HepG2 (cell line): ENCODE measurements around the gene CPNE2. TPM values are rescaled to one million over a fixed set of nuclear protein-coding genes. Genes with fewer than 3 reads are reported as not detected.

Experiments
- ATAC-seq: fragments of 200-7000 bp; cut with Tn5 transposase; 3 replicates; pipeline ENCODE4 v1.9.1; 2020; ENCODE audit warnings: mild to moderate bottlenecking, moderate library complexity
- BruUV-seq: library from RNA; stranded (reverse); fragments of 400-500 nt; replicated peaks from 2 replicates; lab custom pipeline; 2021; lab: Mats Ljungman, UMichigan
- CTCF ChIA-PET: fragments of 300-600 bp; formaldehyde crosslinking; extraction: SDS; loops from one replicate; lab custom pipeline; 2021; ENCODE audit warnings: low total read pairs, inconsistent platforms, low intra/inter-chr PET ratio; lab: Yijun Ruan, JAX
- POLR2A ChIA-PET: fragments of 350-600 bp; sonication (Branson Sonifier 250); formaldehyde crosslinking; loops from one replicate; lab custom pipeline; 2020; ENCODE audit warnings: antibody characterized with exemption, inconsistent platforms; lab: Yijun Ruan, JAX
- DNase-seq: peaks from one replicate; pipeline ENCODE4 v3.0.0-alpha.2; 2015; ENCODE audit warnings: low spot score
- FAIRE-seq: peaks from 3 replicates; lab custom pipeline; 2011; peaks lifted over from hg19 to GRCh38; lab: Jason Lieb, UNC
- H2AFZ ChIP-seq: one replicate; pipeline ENCODE4 v1.6.1; 2011; ENCODE audit warnings: low read length, inconsistent platforms
- H3K27ac ChIP-seq: fragments of 300-600 bp; 3 replicates; pipeline ENCODE4 v1.8.0; 2011; ENCODE audit warnings: mixed run types, mild to moderate bottlenecking, mixed read lengths, low read length, inconsistent platforms; ENCODE audit not compliant: insufficient read depth; ENCODE audit errors: extremely low read length
- H3K27me3 ChIP-seq, 2 experiments: fragments of 200-600 bp in 1 of 2; 2 replicates in 1 of 2; 3 replicates in 1 of 2; pipeline versions ENCODE4 v1.6.0 to v1.8.0; 2011; ENCODE audit warnings: low read length in 2 of 2, mild to moderate bottlenecking in 2 of 2, moderate library complexity in 2 of 2, inconsistent platforms in 1 of 2; ENCODE audit not compliant: insufficient read depth in 2 of 2, control insufficient read depth in 1 of 2
- H3K36me3 ChIP-seq, 2 experiments: fragments of 200-600 bp in 1 of 2; replicated peaks in 1 of 2; 2 replicates in 1 of 2; 3 replicates in 1 of 2; pipeline versions ENCODE4 v1.5.1 to v1.8.0; 2011; ENCODE audit warnings: low read length in 2 of 2, inconsistent platforms in 1 of 2; ENCODE audit not compliant: insufficient read depth in 2 of 2, control insufficient read depth in 1 of 2
- H3K4me1 ChIP-seq: 2 replicates; pipeline ENCODE4 v1.5.1; 2012; ENCODE audit warnings: low read length, inconsistent platforms; ENCODE audit not compliant: insufficient read depth
- H3K4me2 ChIP-seq: 2 replicates; pipeline ENCODE4 v1.6.0; 2011; ENCODE audit warnings: low read depth, low read length, inconsistent platforms
- H3K4me3 ChIP-seq, 3 experiments: fragments of 200-600 bp in 1 of 3; sonication (generic), shearing (Covaris generic) in 1 of 3; replicated peaks in 1 of 3; 2 replicates each; pipeline ENCODE4 v1.5.1; 2011 to 2016; ENCODE audit warnings: low read length in 3 of 3, inconsistent platforms in 2 of 3, low read depth in 2 of 3, mild to moderate bottlenecking in 2 of 3, control low read depth in 1 of 3, mixed read lengths in 1 of 3; ENCODE audit not compliant: insufficient read depth in 1 of 3
- H3K79me2 ChIP-seq: one replicate; pipeline ENCODE4 v1.6.1; 2011; ENCODE audit warnings: low read length, inconsistent platforms; ENCODE audit not compliant: insufficient read depth
- H3K9ac ChIP-seq: 2 replicates; pipeline ENCODE4 v1.6.0; 2011; ENCODE audit warnings: mild to moderate bottlenecking, low read depth, low read length, inconsistent platforms; ENCODE audit not compliant: insufficient read depth
- H3K9me3 ChIP-seq: 2 replicates; pipeline ENCODE4 v1.5.1; 2012; ENCODE audit warnings: mild to moderate bottlenecking, low read length
- H4K20me1 ChIP-seq: 2 replicates; pipeline ENCODE4 v1.6.0; 2011; ENCODE audit warnings: inconsistent platforms, mild to moderate bottlenecking, low read length, moderate library complexity; ENCODE audit not compliant: insufficient read depth
- AGO1 ChIP-seq: fragments of 200-400 bp; formaldehyde crosslinking; IDR thresholded peaks from 2 replicates; pipeline ENCODE4 v1.6.1; 2017; ENCODE audit warnings: mild to moderate bottlenecking, low read depth, low read length, moderate library complexity; ENCODE audit not compliant: poor library complexity, severe bottlenecking
- JUN ChIP-seq: sonication (generic); formaldehyde crosslinking; IDR thresholded peaks from 2 replicates; pipeline ENCODE4 v1.4.0; 2020; ENCODE audit warnings: mild to moderate bottlenecking, missing genetic modification reagents
- KDM5A ChIP-seq: fragments of 200-600 bp; sonication (generic); IDR thresholded peaks from 2 replicates; pipeline ENCODE4 v1.7.0; 2018; ENCODE audit warnings: antibody characterized with exemption, mild to moderate bottlenecking, low read length, borderline replicate concordance
- NR2F2 ChIP-seq: IDR thresholded peaks from 2 replicates; pipeline ENCODE4 v1.6.1; 2012; ENCODE audit warnings: low read depth, inconsistent platforms, borderline replicate concordance
- SOX5 ChIP-seq: IDR thresholded peaks from 2 replicates; pipeline ENCODE4 v1.6.1; 2016; ENCODE audit warnings: borderline replicate concordance
- ZNF230 ChIP-seq: sonication (generic); formaldehyde crosslinking; IDR thresholded peaks from 2 replicates; pipeline ENCODE4 v1.4.0; 2020; ENCODE audit warnings: mild to moderate bottlenecking, missing genetic modification reagents
- ZNF878 ChIP-seq: sonication (generic); formaldehyde crosslinking; IDR thresholded peaks from 2 replicates; pipeline ENCODE4 v1.8.1; 2023; ENCODE audit warnings: mild to moderate bottlenecking, missing genetic modification reagents, moderate library complexity
- WGBS: methylation state at CpG from one replicate; pipeline ENCODE4 v1.1.6; 2017; ENCODE audit warnings: low lambda C conversion rate; 5-methylcytosine and 5-hydroxymethylcytosine counted together
- in situ Hi-C: cut with HindIII; loops from 2 replicates; pipeline ENCODE4 v1.10.0; 2017; ENCODE audit warnings: low pct_unique_long_range_greater_than_20kb; ENCODE audit not compliant: extremely low pct_ligation_motif_present
- intact Hi-C: fragments of 100-400 bp; cut with micrococcal nuclease; formaldehyde crosslinking; loops from one replicate; pipeline ENCODE4 v1.10.0; 2022; ENCODE audit not compliant: unreplicated experiment
- polyA plus RNA-seq, 8 experiments: library from polyadenylated mRNA; depleted of rRNA in 3 of 8; stranded (reverse) in 7 of 8; unstranded in 1 of 8; fragments of >200 nt; fragmentation: Illumina TruSeq in 4 of 8; extraction: Trizol in 4 of 8; gene quantifications; 2 replicates each; pipeline versions ENCODE4 v1.2.1 to v1.2.3, GENCODE V29; 2011 to 2016; ENCODE audit warnings: low read depth in 4 of 8, missing spikeins in 1 of 8, mixed read lengths in 1 of 8; ENCODE audit not compliant: insufficient read depth in 1 of 8
- total RNA-seq, 5 experiments: library from RNA; depleted of rRNA; stranded (reverse); fragments of >200 nt; fragmentation: Illumina TruSeq; extraction: Trizol; gene quantifications; 2 replicates each; pipeline ENCODE4 v1.2.3, GENCODE V29; 2016; ENCODE audit warnings: low read depth in 1 of 5
- TF ChIP-seq, protein P1 (sequence below): sonication (generic); formaldehyde crosslinking; IDR thresholded peaks from 2 replicates; pipeline ENCODE4 v1.8.0; 2023; ENCODE audit warnings: mild to moderate bottlenecking, missing genetic modification reagents
- TF ChIP-seq, protein P2 (sequence below): sonication (generic); formaldehyde crosslinking; IDR thresholded peaks from 2 replicates; pipeline ENCODE4 v1.4.0; 2020; ENCODE audit warnings: missing genetic modification reagents
- TF ChIP-seq, protein P3 (sequence below): sonication (generic); formaldehyde crosslinking; IDR thresholded peaks from 2 replicates; pipeline ENCODE4 v1.4.0; 2020; ENCODE audit warnings: mild to moderate bottlenecking, missing genetic modification reagents
- TF ChIP-seq, protein P4 (sequence below): sonication (generic); formaldehyde crosslinking; IDR thresholded peaks from 2 replicates; pipeline ENCODE4 v1.5.1; 2020; ENCODE audit warnings: missing genetic modification reagents, mild to moderate bottlenecking, borderline replicate concordance
- TF ChIP-seq, protein P5 (sequence below): sonication (generic); formaldehyde crosslinking; IDR thresholded peaks from 2 replicates; pipeline ENCODE4 v1.4.0; 2020; ENCODE audit warnings: mild to moderate bottlenecking, missing genetic modification reagents

CPNE2 gene
- total and polyA plus RNA-seq, 2 of the 13 experiments (the other 11 are each of a cell fraction or from before 2014, with no cell fraction given): 10.6 to 23.3 TPM

DNA sequence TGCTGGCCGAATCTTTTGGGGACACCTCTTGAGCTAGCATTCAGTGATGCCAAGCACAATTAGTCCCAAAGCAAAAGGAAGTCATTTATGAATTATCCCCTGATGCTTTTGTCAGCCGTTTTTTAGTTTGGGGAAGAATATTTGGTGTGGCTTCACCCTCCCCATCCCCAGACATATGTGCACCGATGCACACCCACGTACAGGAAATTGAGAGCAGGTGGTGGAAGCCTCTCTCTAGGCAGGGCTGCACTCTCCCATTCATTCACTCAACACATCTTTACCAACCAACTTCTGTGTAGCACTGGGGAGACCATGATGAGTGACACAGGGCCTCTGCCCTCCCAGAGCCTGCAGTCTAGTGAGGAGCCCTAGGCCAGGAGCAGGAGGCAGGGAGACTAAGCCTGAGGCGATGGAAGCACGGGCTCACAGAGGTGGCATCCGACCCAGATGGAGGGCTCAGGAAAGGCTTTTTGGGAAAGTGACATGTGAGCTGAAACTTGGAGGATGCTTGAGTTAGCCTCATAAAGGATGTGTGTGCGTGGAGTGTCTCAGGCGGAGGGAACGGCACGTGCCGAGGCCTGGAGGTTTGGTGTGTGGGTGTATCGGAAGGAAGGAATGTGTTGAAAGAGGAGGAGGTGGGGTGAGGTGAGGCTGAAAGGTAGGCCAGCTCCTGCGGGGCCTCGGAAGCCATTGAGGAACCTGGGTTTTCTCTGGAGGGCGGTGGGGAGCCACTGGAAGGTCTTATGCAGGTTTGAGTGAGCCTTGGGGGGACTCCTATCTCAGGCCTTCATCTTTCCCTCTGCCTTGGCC, 49.6 kb downstream of the CPNE2 start:
- Histone ChIP-seq H3K27me3 (no peaks in the 10 kb centered on the region), H3K9ac (no peak overlapping the region), H3K4me1 (peaks cover 26% of the 10 kb centered on the region), H3K79me2 (no peaks in the 10 kb centered on the region), H2AFZ (no peak overlapping the region), H3K9me3 (no peaks in the 10 kb centered on the region), H4K20me1 (no peaks in the 10 kb centered on the region), H3K4me3 (no peak overlapping the region), H3K36me3 (no peaks in the 10 kb centered on the region), H3K27ac (no peak overlapping the region), H3K4me2 (no peak overlapping the region)
- 73% methylated on average over 16 of the region's 16 CpGs for WGBS
- in situ Hi-C loops: no loop called here
- no TSS peak for BruUV-seq
- no peak for DNase-seq
- ChIA-PET POLR2A (interaction anchor here (0.5 kb wide), 1 partner anchor 21 kb away, joined by 3 read pairs; no protein-coding TSS in a partner anchor), CTCF (no interaction called here)
- FAIRE-seq: no peak
- intact Hi-C loops: no loop called here
- no peak for ATAC-seq
- TF ChIP-seq, protein P1, sequence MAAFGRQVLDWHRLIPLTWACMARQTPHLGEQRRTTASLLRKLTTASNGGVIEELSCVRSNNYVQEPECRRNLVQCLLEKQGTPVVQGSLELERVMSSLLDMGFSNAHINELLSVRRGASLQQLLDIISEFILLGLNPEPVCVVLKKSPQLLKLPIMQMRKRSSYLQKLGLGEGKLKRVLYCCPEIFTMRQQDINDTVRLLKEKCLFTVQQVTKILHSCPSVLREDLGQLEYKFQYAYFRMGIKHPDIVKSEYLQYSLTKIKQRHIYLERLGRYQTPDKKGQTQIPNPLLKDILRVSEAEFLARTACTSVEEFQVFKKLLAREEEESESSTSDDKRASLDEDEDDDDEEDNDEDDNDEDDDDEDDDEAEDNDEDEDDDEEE: no peak
- TF ChIP-seq SOX5 (no peak), KDM5A (no peak), ZNF230 (CRISPR knock-in tag) (no peak), JUN (CRISPR knock-in tag) (no peak), NR2F2 (no peak), ZNF878 (CRISPR knock-in tag) (no peak), AGO1 (no peak)
- TF ChIP-seq, protein P2, sequence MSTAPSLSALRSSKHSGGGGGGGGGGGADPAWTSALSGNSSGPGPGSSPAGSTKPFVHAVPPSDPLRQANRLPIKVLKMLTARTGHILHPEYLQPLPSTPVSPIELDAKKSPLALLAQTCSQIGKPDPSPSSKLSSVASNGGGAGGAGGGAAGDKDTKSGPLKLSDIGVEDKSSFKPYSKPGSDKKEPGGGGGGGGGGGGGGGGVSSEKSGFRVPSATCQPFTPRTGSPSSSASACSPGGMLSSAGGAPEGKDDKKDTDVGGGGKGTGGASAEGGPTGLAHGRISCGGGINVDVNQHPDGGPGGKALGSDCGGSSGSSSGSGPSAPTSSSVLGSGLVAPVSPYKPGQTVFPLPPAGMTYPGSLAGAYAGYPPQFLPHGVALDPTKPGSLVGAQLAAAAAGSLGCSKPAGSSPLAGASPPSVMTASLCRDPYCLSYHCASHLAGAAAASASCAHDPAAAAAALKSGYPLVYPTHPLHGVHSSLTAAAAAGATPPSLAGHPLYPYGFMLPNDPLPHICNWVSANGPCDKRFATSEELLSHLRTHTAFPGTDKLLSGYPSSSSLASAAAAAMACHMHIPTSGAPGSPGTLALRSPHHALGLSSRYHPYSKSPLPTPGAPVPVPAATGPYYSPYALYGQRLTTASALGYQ (CRISPR knock-in tag): no peak
- TF ChIP-seq, protein P3, sequence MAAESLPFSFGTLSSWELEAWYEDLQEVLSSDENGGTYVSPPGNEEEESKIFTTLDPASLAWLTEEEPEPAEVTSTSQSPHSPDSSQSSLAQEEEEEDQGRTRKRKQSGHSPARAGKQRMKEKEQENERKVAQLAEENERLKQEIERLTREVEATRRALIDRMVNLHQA (CRISPR knock-in tag): no peak
- TF ChIP-seq, protein P4, sequence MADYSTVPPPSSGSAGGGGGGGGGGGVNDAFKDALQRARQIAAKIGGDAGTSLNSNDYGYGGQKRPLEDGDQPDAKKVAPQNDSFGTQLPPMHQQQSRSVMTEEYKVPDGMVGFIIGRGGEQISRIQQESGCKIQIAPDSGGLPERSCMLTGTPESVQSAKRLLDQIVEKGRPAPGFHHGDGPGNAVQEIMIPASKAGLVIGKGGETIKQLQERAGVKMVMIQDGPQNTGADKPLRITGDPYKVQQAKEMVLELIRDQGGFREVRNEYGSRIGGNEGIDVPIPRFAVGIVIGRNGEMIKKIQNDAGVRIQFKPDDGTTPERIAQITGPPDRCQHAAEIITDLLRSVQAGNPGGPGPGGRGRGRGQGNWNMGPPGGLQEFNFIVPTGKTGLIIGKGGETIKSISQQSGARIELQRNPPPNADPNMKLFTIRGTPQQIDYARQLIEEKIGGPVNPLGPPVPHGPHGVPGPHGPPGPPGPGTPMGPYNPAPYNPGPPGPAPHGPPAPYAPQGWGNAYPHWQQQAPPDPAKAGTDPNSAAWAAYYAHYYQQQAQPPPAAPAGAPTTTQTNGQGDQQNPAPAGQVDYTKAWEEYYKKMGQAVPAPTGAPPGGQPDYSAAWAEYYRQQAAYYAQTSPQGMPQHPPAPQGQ (CRISPR knock-in tag): no peak
- TF ChIP-seq, protein P5, sequence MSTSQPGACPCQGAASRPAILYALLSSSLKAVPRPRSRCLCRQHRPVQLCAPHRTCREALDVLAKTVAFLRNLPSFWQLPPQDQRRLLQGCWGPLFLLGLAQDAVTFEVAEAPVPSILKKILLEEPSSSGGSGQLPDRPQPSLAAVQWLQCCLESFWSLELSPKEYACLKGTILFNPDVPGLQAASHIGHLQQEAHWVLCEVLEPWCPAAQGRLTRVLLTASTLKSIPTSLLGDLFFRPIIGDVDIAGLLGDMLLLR (CRISPR knock-in tag): no peak
